ENCODE results near the gene DSPP. TPM values are rescaled to one million over a fixed set of nuclear protein-coding genes. Genes with fewer than 3 reads are reported as not detected.

The DSPP gene
- total RNA-seq, 1 donor from 2014 or later, result not detected

DNA sequence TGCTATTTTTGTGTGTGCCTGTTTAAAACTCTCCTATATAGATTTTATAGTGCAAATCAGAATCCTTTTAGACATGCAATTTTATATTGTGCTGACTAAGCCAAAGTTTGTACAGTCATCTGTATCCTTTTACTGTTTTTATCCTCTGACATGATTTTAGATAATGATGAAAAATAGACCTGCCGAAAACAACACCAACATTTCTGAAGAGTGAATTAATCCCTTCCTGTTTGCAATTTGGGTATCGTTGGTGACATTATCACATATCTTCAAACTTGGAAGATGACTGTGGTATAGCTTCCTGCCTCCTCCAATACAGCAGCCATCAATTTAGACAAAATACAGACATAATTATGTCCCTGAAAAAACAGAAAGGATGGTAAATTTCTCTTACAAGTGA, 28.9 kb upstream of the DSPP start:
- Mint-ChIP-seq H3K36me3 (no peaks in the 10 kb centered on the region), H3K4me3 (no peak overlapping the region), H3K27me3 (ENCODE audit: low read depth) (no peaks in the 10 kb centered on the region), H3K9me3 (no peaks in the 10 kb centered on the region), H3K27ac (no peak overlapping the region), H3K4me1 (no peaks in the 10 kb centered on the region)
- DNase-seq (ENCODE audit: low spot score in 2 of 2, unreplicated experiment in 2 of 2), result no peak
- TF ChIP-seq, protein P1, sequence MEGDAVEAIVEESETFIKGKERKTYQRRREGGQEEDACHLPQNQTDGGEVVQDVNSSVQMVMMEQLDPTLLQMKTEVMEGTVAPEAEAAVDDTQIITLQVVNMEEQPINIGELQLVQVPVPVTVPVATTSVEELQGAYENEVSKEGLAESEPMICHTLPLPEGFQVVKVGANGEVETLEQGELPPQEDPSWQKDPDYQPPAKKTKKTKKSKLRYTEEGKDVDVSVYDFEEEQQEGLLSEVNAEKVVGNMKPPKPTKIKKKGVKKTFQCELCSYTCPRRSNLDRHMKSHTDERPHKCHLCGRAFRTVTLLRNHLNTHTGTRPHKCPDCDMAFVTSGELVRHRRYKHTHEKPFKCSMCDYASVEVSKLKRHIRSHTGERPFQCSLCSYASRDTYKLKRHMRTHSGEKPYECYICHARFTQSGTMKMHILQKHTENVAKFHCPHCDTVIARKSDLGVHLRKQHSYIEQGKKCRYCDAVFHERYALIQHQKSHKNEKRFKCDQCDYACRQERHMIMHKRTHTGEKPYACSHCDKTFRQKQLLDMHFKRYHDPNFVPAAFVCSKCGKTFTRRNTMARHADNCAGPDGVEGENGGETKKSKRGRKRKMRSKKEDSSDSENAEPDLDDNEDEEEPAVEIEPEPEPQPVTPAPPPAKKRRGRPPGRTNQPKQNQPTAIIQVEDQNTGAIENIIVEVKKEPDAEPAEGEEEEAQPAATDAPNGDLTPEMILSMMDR (IDR thresholded peaks at IDR 0.05; ENCODE audit: unreplicated experiment), result no peak

DNA sequence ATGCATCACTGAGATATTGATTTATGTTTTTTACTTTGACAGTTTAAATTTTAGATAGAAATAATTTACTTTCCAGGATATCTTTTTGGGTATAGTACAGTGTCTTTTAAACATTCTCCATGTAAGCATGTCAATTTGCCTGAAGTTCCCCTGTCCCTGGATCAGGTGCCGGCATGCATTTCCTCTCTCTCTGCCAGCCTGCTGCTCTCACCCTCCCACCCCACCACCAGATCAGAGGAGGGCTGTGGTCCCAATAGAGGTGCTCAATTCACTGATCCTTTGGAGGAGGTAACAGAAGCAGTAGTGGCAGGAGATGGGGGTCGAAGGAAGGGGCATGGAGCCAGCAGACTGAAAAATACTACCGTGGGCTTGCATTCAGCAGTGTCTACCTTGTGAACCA, 28.3 kb upstream of the DSPP start:
- H3K27me3 Mint-ChIP-seq (ENCODE audit: low read depth), result no peaks in the 10 kb centered on the region
- TF ChIP-seq, protein P1 (IDR thresholded peaks at IDR 0.05; ENCODE audit: unreplicated experiment), result no peak
- no peaks in the 10 kb centered on the region for H3K36me3 Mint-ChIP-seq
- no peak for DNase-seq (ENCODE audit: low spot score in 2 of 2, unreplicated experiment in 2 of 2)
- no peak overlapping the region for H3K27ac Mint-ChIP-seq
- no peak overlapping the region for H3K4me3 Mint-ChIP-seq
- H3K4me1 Mint-ChIP-seq, result no peaks in the 10 kb centered on the region
- H3K9me3 Mint-ChIP-seq, result no peaks in the 10 kb centered on the region

- no peak for DNase-seq (ENCODE audit: low spot score in 2 of 2, unreplicated experiment in 2 of 2)
These were observed 24.0 kb upstream of the DSPP start for GRCh38 chr4:87584222-87584908.

DNA sequence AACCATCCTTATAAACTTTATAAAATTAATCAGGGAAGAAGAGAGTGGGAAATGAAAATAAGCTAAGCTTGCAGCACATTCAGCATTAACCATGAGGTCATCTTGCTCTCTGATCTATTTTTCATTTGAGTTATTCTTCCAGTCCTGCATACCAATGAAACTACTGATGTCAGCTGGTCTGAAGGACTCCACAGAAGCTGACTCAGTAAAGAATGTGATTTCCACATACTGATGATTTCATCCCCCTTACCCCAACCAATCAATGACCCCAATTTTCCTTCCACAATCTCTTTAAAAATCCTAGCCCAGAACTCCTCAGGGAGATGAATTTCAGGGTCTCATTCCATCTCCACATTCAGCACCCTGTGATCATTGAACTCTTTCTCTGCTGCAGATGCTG, 18.8 kb upstream of the DSPP start:
- Mint-ChIP-seq H3K4me1 (peaks cover 3% of the 10 kb centered on the region), H3K27ac (no peak overlapping the region), H3K4me3 (no peak overlapping the region), H3K9me3 (peaks cover 6% of the 10 kb centered on the region), H3K36me3 (no peaks in the 10 kb centered on the region), H3K27me3 (ENCODE audit: low read depth) (no peaks in the 10 kb centered on the region)
- DNase-seq (ENCODE audit: low spot score in 2 of 2, unreplicated experiment in 2 of 2), result no peak
- TF ChIP-seq, protein P1 (IDR thresholded peaks at IDR 0.05; ENCODE audit: unreplicated experiment), result no peak

More at GRCh38 chr4:87584222-87584908, 24.0 kb upstream of the DSPP start:
- Mint-ChIP-seq H3K36me3 (no peaks in the 10 kb centered on the region), H3K4me1 (no peaks in the 10 kb centered on the region), H3K27ac (no peak overlapping the region), H3K9me3 (no peaks in the 10 kb centered on the region), H3K4me3 (no peak overlapping the region), H3K27me3 (ENCODE audit: low read depth) (no peaks in the 10 kb centered on the region)
- TF ChIP-seq, protein P1 (IDR thresholded peaks at IDR 0.05; ENCODE audit: unreplicated experiment), result no peak

GRCh38 chr4:87592124-87592523, 16.2 kb upstream of the DSPP start:
- no peak overlapping the region for H3K4me3 Mint-ChIP-seq
- peaks cover 24% of the 10 kb centered on the region for H3K9me3 Mint-ChIP-seq
- no peak for DNase-seq (ENCODE audit: low spot score in 2 of 2, unreplicated experiment in 2 of 2)
- no peak overlapping the region for H3K27ac Mint-ChIP-seq
- TF ChIP-seq, protein P1 (IDR thresholded peaks at IDR 0.05; ENCODE audit: unreplicated experiment), result no peak
- no peaks in the 10 kb centered on the region for H3K27me3 Mint-ChIP-seq (ENCODE audit: low read depth)
- H3K4me1 Mint-ChIP-seq, result peaks cover 3% of the 10 kb centered on the region
- H3K36me3 Mint-ChIP-seq, result no peaks in the 10 kb centered on the region

All from mesothelial cell of epicardium (in vitro differentiated cells).